Vagina (tissue), 2 donors: ENCODE data around the gene TCEANC2. TPM values are rescaled to one million over a fixed set of nuclear protein-coding genes. Genes with fewer than 3 reads are reported as not detected.

Source experiments
- DNase-seq, 2 donors: peaks; one replicate each; pipeline ENCODE4 v3.0.0-alpha.2; 2017; ENCODE audit errors: extremely low spot score in 2 of 2
- H3K27ac ChIP-seq: fragments of 200-600 bp; sonication (generic); one replicate; pipeline ENCODE4 v1.5.1; 2019
- H3K27me3 ChIP-seq: fragments of 200-600 bp; sonication (generic); one replicate; pipeline ENCODE4 v1.5.1; 2019
- H3K36me3 ChIP-seq, 2 donors: fragments of 200-600 bp; sonication (generic); one replicate each; pipeline ENCODE4 v1.5.1; 2017 to 2019
- H3K4me1 ChIP-seq: fragments of 200-600 bp; sonication (generic); one replicate; pipeline ENCODE4 v1.5.1; 2019
- H3K4me3 ChIP-seq, 2 donors: fragments of 200-600 bp; sonication (generic); 1 replicate in 1 of 2; 2 replicates in 1 of 2; pipeline ENCODE4 v1.5.1; 2016 to 2019
- H3K9me3 ChIP-seq: fragments of 200-600 bp; sonication (generic); one replicate; pipeline ENCODE4 v1.5.1; 2019
- POLR2A ChIP-seq, 2 donors: fragments of 450-650 bp; IDR thresholded peaks; one replicate each; pipeline ENCODE4 v1.6.1; 2017; ENCODE audit warnings: antibody characterized with exemption in 2 of 2, mild to moderate bottlenecking in 2 of 2, moderate library complexity in 2 of 2
- POLR2AphosphoS5 ChIP-seq, 2 donors: sonication (generic); formaldehyde crosslinking; IDR thresholded peaks; one replicate each; pipeline ENCODE4 v1.9.0; 2017; ENCODE audit warnings: antibody characterized with exemption in 2 of 2, mild to moderate bottlenecking in 2 of 2, low read depth in 1 of 2; ENCODE audit not compliant: insufficient read depth in 1 of 2
- intact Hi-C: fragments of 100-400 bp; cut with DNase I; formaldehyde crosslinking; loops from one replicate; pipeline ENCODE4 v1.15.1; 2023
- total RNA-seq: library from RNA; depleted of rRNA; stranded (reverse); fragments of >200 nt; gene quantifications from one replicate; pipeline ENCODE4 v1.2.3, GENCODE V29; 2016
- TF ChIP-seq, protein P1 (sequence below), 3 experiments: fragments of 450-650 bp in 2 of 3; fragments of 200-600 bp in 1 of 3; sonication (generic) in 1 of 3; IDR thresholded peaks; one replicate each; pipeline ENCODE4 v1.5.1; 2017 to 2019; ENCODE audit warnings: antibody characterized with exemption in 3 of 3, mild to moderate bottlenecking in 2 of 3, moderate library complexity in 2 of 3

TCEANC2 gene
- total RNA-seq, 1 donor from 2014 or later = 4.7 TPM

GRCh38 chr1:54120698-54121481, 67.5 kb downstream of the TCEANC2 start:
- TF ChIP-seq POLR2A (IDR thresholded peaks at IDR 0.05) = no peak
- TF ChIP-seq POLR2AphosphoS5 (IDR thresholded peaks at IDR 0.05; ENCODE audit: insufficient read depth in 1 of 2, low read depth in 1 of 2) = no peak
- TF ChIP-seq, protein P1, sequence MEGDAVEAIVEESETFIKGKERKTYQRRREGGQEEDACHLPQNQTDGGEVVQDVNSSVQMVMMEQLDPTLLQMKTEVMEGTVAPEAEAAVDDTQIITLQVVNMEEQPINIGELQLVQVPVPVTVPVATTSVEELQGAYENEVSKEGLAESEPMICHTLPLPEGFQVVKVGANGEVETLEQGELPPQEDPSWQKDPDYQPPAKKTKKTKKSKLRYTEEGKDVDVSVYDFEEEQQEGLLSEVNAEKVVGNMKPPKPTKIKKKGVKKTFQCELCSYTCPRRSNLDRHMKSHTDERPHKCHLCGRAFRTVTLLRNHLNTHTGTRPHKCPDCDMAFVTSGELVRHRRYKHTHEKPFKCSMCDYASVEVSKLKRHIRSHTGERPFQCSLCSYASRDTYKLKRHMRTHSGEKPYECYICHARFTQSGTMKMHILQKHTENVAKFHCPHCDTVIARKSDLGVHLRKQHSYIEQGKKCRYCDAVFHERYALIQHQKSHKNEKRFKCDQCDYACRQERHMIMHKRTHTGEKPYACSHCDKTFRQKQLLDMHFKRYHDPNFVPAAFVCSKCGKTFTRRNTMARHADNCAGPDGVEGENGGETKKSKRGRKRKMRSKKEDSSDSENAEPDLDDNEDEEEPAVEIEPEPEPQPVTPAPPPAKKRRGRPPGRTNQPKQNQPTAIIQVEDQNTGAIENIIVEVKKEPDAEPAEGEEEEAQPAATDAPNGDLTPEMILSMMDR (IDR thresholded peaks at IDR 0.05) = no peak
- no peaks in the 10 kb centered on the region for H3K9me3 ChIP-seq
- H3K27me3 ChIP-seq = no peaks in the 10 kb centered on the region
- intact Hi-C loops = loop anchor here (5.0 kb wide), 1 partner anchor 376 kb away; no protein-coding TSS in a partner anchor
- H3K27ac ChIP-seq = no peak overlapping the region
- H3K36me3 ChIP-seq = no peaks in the 10 kb centered on the region
- peaks cover 13% of the 10 kb centered on the region for H3K4me1 ChIP-seq
- peak overlapping the region in 1 of 2 donors; percentile 38 for H3K4me3 ChIP-seq
- no peak for DNase-seq

- no peak overlapping the region for H3K27ac ChIP-seq
- intact Hi-C loops = loop anchor here (5.0 kb wide), 1 partner anchor 376 kb away; no protein-coding TSS in a partner anchor
Observed at GRCh38 chr1:54121482-54122134, 68.2 kb downstream of the TCEANC2 start.

GRCh38 chr1:54122135-54122751, 68.8 kb downstream of the TCEANC2 start:
- no peaks in the 10 kb centered on the region for H3K27me3 ChIP-seq
- intact Hi-C loops = loop anchor here (5.0 kb wide), 1 partner anchor 375 kb away; no protein-coding TSS in a partner anchor
- no peak overlapping the region for H3K27ac ChIP-seq
- H3K4me1 ChIP-seq = peaks cover 13% of the 10 kb centered on the region
- no peaks in the 10 kb centered on the region for H3K9me3 ChIP-seq
- H3K36me3 ChIP-seq = no peaks in the 10 kb centered on the region
- TF ChIP-seq POLR2A (IDR thresholded peaks at IDR 0.05) (no peak), POLR2AphosphoS5 (IDR thresholded peaks at IDR 0.05; ENCODE audit: insufficient read depth in 1 of 2, low read depth in 1 of 2) (no peak)
- TF ChIP-seq, protein P1 (IDR thresholded peaks at IDR 0.05) = no peak
- DNase-seq = no peak
- peak overlapping the region in 1 of 2 donors; percentile 38 for H3K4me3 ChIP-seq

More at GRCh38 chr1:54121482-54122134, 68.2 kb downstream of the TCEANC2 start:
- no peak for DNase-seq
- Histone ChIP-seq H3K27me3 (no peaks in the 10 kb centered on the region), H3K4me3 (peak overlapping the region in 1 of 2 donors; percentile 38), H3K4me1 (peaks cover 13% of the 10 kb centered on the region), H3K9me3 (no peaks in the 10 kb centered on the region), H3K36me3 (no peaks in the 10 kb centered on the region)
- TF ChIP-seq, protein P1 (IDR thresholded peaks at IDR 0.05) = peak; percentile 28 to 74 (median 59)
- TF ChIP-seq POLR2A (IDR thresholded peaks at IDR 0.05) (no peak), POLR2AphosphoS5 (IDR thresholded peaks at IDR 0.05; ENCODE audit: insufficient read depth in 1 of 2, low read depth in 1 of 2) (peak in 1 of 2 donors; percentile 42)

GRCh38 chr1:54122992-54123391, 69.6 kb downstream of the TCEANC2 start:
- no peaks in the 10 kb centered on the region for H3K36me3 ChIP-seq
- no peaks in the 10 kb centered on the region for H3K9me3 ChIP-seq
- peaks cover 13% of the 10 kb centered on the region for H3K4me1 ChIP-seq
- H3K27ac ChIP-seq = no peak overlapping the region
- TF ChIP-seq POLR2AphosphoS5 (IDR thresholded peaks at IDR 0.05; ENCODE audit: insufficient read depth in 1 of 2, low read depth in 1 of 2) (no peak), POLR2A (IDR thresholded peaks at IDR 0.05) (no peak)
- TF ChIP-seq, protein P1 (IDR thresholded peaks at IDR 0.05) = no peak
- no peaks in the 10 kb centered on the region for H3K27me3 ChIP-seq
- no peak overlapping the region for H3K4me3 ChIP-seq
- intact Hi-C loops = loop anchor here (5.0 kb wide), 1 partner anchor 374 kb away; no protein-coding TSS in a partner anchor
- no peak for DNase-seq
